A673 (cell line): Measurements from ENCODE around the gene DPH2.

Source experiments
- CTCF ChIP-seq: fragments of 300-800, 200-600 bp; sonication (generic); conservative IDR thresholded peaks from 2 replicates; pipeline ENCODE4 v1.5.1; 2017; ENCODE audit warnings: low read depth, mild to moderate bottlenecking, antibody characterized with exemption, low read length, moderate library complexity, mixed read lengths
- EZH2 ChIP-seq: fragments of 200-600 bp; sonication (generic); IDR thresholded peaks from 2 replicates; pipeline ENCODE4 v1.6.1; 2017; ENCODE audit warnings: borderline replicate concordance, low read depth, mild to moderate bottlenecking, mixed read lengths, antibody characterized with exemption, low read length; ENCODE audit not compliant: poor library complexity, severe bottlenecking

- TF ChIP-seq EZH2 (no peak), CTCF (no peak)
Observed at GRCh38 chr1:43952731-43953346, 17.0 kb upstream of the DPH2 start.
